IPS-NIHi7 (cell line): ENCODE results near the gene ACAT2.
"Not testable (repeated sequence)": the region's sequence is repeated elsewhere in the genome, so short reads cannot be mapped to it uniquely, and the experiment has no call there.

Experiments
- DNase-seq: peaks from one replicate; pipeline ENCODE4 v3.0.0; 2012; ENCODE audit warnings: mixed read lengths; ENCODE audit errors: extremely low spot score

The ACAT2 gene

GRCh38 chr6:159809149-159809548 lies 47.3 kb downstream of the ACAT2 start:
- DNase-seq, result no peak

GRCh38 chr6:159813781-159814180 lies 51.9 kb downstream of the ACAT2 start:
- DNase-seq, result no peak

GRCh38 chr6:159815410-159815809 lies 53.6 kb downstream of the ACAT2 start:
- no peak for DNase-seq

GRCh38 chr6:159816775-159817174 lies 54.9 kb downstream of the ACAT2 start:
- not testable (repeated sequence) for DNase-seq

GRCh38 chr6:159817951-159818739 lies 56.3 kb downstream of the ACAT2 start:
- DNase-seq, result no peak

- DNase-seq, result no peak
Observed at GRCh38 chr6:159819098-159819497, 57.3 kb downstream of the ACAT2 start.

- no peak for DNase-seq
Observed at GRCh38 chr6:159819932-159820640, 58.2 kb downstream of the ACAT2 start.

GRCh38 chr6:159821122-159821521 lies 59.3 kb downstream of the ACAT2 start:
- DNase-seq, result no peak

- DNase-seq, result no peak
Observed at GRCh38 chr6:159821726-159822125, 59.9 kb downstream of the ACAT2 start.

GRCh38 chr6:159823953-159824352 lies 62.1 kb downstream of the ACAT2 start:
- no peak for DNase-seq

GRCh38 chr6:159824690-159825089 lies 62.8 kb downstream of the ACAT2 start:
- not testable (repeated sequence) for DNase-seq

GRCh38 chr6:159826004-159826403 lies 64.2 kb downstream of the ACAT2 start:
- DNase-seq, result no peak

GRCh38 chr6:159826968-159827647 lies 65.3 kb downstream of the ACAT2 start:
- no peak for DNase-seq

GRCh38 chr6:159828074-159828473 lies 66.2 kb downstream of the ACAT2 start:
- DNase-seq, result no peak
